Stimulated activated CD4-positive, alpha-beta T cell treated with anti-CD3 and anti-CD28 coated beads, Interleukin-1b, Interleukin-23, amount 100 ng/mL, for 48 hours (primary cell): ENCODE results near the gene BCL2.
A peak's percentile ranks its signal among the peaks of the same experiment; 100 is the strongest.

ENCODE experiments used
- DNase-seq: peaks from one replicate; pipeline ENCODE4 v3.0.0-alpha.2; 2020

The BCL2 gene

GRCh38 chr18:63135101-63135500 lies 184.5 kb downstream of the BCL2 start:
- no peak for DNase-seq

GRCh38 chr18:63132819-63133200 lies 186.8 kb downstream of the BCL2 start:
- DNase-seq = no peak

DNA sequence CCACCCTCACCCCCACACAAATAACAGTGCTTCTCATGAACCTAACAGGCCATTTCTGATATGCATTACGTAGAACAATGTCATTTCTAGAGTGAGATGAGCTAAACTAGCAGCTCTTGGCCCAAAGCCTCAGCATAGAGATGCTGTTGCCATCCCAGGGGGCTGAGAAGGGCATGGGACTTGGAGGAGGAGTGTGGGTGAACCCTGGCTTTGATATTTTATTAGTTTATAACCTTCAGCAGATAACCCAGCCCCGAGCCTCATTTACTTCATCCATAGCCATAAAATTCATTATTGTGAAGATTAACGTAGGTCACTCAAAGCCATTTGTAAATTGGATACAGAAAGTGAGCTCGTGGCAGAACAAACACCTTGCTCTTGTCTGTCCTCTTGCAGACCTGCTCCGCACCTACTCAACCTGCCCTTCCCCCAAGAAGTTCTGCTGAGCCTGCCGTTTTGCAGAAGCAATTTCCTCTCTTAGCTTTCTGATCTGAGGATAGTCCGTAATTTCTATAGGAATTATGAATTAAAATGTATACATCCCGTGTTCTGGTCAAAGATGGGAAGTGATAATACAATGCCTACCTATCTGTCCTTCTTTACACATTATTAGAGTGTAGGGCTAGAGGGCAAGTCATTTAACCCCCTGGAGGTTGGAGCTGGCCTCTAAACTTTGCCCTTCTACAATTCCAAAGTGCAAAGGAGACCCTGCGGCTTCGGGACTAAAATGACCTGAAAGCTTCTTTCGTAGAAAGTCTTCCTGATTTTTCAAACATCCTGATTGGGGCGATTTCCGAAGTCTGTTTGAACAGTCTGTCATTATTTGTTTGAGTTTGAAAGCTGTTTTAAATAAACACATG lies 187.4 kb downstream of the BCL2 start:
- no peak for DNase-seq

DNA sequence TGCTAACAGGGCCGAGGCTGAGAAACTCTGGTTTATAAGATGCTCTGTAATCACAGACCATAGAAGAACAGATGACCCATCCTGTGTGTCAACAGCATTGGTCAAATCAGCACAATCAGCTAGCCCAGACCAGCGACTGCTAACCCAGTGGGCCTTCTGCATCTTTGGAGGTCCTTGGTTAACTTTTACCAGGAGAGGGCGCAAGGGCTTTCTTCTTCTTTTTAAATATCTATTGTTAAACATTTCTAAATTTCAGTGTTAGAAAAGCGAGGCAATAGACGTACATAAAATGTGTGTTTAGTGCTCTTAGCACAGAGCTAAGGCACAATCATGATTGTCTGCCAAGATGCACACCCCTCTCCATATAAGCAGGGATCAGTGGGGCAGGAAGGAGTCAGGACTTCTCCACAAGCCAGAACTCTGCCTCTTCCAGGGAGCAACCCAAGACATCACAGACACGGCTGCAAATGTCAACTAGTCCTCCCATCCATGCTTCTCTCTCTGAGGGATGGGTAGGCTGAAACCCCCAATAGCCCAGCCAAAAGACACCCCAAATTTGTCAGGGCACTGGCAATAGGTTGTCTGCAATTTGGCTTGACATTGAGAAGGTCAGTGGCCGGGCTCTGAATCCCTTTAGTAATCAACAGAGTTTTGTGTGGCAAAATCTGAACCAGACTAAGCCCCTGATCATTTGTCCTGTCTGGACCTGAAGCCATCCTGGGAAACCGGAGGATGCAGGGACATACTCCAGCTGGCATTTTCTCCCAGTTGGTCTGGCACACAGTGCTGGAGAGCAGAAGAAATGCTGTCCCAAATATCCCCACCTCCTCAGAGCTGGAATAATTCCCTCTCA lies 188.2 kb downstream of the BCL2 start:
- peak; percentile 33 for DNase-seq

DNA sequence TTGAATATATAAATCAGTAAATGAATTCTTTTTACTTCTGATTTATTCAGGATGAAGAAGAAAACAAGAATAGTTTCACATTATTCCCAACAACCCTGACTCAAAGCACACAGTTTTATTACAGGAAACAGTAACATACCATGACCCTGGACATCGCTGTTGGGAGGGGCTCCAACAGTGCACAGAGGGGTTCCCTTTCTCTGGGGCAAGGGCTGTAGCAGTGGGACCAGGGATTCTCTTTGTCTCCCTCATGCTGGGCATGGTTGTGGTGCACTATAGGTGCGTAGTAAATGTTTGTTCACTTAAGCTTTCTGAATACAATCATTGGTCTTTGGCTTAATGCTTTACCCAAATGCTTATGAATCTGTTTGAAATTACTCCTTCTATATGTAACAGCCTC lies 189.4 kb downstream of the BCL2 start:
- DNase-seq = no peak

DNA sequence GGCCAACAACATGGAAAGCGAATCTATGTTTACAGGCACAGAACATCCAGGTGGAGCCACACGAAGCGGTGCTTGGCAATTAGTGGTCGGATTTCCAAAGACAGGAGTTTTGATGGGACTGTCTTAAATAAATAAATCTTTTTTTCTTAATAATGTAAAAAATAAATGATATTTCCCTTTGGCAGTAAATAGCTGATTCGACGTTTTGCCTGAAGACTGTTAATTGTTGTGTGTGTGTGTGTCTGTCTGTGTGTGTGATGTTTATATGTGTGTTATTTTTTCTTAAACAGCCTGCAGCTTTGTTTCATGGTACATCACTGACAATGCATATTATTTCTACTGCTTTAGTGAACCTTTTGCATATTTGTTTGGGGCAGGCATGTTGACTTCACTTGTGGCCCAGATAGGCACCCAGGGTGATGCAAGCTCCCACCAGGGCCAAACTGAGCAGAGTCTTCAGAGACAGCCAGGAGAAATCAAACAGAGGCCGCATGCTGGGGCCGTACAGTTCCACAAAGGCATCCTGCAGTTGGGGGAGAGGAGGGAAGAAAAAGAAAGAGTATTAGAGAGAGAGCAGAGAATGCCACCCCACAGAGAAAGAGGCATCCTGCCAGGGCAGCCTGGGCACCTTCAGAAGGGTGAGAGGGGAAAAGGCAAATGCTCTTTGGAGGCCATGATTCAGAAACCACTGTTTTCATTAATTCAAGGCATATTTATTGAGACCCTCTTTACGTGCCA lies 191.2 kb downstream of the BCL2 start:
- no peak for DNase-seq

GRCh38 chr18:63126134-63127069 lies 193.2 kb downstream of the BCL2 start:
- DNase-seq = no peak

DNA sequence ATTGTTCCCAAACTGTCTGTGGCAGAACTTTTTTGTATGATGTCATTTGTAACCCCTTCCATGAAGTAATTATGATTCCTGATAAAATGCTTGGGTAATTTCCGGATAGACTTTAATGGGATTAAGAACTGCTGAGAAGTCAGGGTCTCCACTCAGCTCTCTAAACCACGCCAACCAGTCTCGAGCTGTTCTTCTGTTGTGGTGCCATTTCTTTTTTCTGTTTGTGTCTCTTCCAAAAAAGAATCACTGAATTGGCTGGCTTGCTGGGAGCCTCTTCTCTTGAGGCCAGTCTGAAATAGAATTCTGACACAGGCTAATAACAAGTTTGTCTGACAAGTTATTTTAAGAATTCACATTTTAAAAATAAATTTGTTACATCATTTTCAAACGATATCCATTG lies 198.9 kb downstream of the BCL2 start:
- no peak for DNase-seq

DNA sequence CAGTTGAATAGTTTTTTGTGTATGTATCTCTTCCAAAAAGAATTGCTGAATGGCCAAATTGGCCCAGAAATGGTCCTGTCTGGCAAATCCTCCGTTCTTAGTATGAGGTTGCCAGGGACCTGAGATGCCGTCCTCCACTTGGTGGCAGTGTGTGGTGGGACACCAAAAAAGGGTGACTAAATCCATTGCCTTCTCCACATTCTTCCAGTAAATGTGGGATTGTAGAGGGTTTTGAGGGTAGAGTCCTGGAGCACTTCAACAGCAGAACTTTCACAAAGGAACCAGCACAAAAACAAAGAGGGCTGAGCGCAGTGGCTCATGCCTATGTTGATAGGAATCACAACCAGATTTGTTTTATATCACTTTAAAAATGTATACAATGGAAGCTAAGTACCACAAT lies 199.9 kb downstream of the BCL2 start:
- no peak for DNase-seq

DNA sequence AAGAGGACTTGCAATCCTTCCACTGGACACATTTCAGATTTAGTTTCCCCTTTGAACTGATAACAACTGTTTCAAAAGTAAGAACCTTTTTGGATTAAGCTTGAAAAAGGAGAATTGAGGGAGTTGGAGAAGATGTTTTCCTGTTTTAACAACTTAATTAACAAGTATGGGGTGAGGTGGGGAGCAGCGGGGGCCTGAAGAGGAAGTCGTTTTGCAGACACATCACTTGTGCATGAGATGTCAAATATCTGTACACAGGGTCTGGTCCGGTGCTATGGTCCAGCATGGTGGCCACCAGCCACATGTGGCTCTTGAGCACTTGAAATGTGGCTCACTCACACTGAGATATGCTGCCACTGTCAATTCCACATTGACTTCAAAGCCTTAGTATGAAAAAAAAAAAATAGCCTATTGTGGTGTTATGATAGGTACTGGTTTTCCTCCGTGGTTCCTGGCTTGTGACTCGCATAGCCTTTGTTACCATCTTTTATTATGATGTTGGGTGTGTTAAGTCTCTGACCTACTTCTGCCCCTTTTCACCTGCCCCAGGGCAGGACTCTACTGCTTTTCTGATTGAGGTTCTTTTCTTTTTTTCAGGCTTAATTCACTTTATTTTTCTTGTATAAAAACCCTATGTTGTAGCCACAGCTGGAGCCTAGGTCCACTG lies 205.5 kb downstream of the BCL2 start:
- no peak for DNase-seq

- no peak for DNase-seq
Observed at GRCh38 chr18:63112706-63113105, 206.9 kb downstream of the BCL2 start.

GRCh38 chr18:63111671-63112402 lies 207.7 kb downstream of the BCL2 start:
- DNase-seq = no peak

GRCh38 chr18:63109802-63110201 lies 209.8 kb downstream of the BCL2 start:
- no peak for DNase-seq

DNA sequence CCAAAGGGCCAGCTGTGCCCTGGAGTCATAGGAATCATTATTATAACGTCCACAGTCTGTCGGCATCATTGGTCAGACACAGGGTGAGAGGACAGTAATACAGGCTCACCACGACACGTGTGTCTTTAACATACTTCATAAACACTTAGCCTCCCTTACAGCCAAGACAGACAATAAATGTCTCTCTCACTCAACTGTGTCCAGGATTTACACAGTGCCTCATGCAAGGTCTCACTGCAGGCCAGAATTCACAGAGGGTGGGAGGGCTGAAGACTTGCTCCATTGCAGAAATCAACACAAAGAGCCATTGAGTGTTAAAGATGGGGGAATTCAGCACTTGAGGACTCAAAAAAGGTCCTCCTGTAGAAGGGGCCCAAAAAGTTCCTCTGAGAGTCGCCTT lies 210.5 kb downstream of the BCL2 start:
- DNase-seq = no peak

GRCh38 chr18:63107931-63108330 lies 211.6 kb downstream of the BCL2 start:
- no peak for DNase-seq

DNA sequence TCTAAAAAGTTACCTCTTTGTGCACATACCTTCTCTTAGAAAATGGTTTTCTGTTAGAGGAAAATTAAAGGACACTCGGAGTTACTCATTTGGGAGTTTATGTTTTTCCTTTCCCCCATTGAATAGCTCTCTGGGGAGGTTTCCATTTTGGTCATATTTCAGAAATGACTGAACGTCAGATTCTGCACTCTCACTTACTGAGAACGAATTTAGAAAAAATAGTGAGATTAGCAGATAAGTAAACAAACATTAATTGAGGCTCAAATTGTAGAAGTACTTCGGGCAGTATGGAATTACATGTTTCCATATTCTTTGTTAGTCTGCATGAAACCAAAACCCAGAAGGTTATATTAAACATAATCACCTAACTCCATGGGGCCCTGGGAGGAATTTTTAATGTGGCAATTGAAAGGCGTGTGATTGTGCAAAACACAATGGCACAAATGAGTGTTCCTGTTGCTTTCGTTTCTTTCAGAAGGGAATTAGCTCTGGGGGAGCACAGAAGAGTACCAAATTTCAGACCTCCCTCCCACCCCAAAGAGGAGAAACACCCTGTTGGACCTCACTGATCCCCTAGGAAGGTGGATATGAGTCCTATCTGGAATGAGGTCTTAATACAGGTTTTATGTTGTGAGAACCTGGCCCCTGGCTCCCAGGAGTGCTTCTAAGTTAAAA lies 212.3 kb downstream of the BCL2 start:
- no peak for DNase-seq

DNA sequence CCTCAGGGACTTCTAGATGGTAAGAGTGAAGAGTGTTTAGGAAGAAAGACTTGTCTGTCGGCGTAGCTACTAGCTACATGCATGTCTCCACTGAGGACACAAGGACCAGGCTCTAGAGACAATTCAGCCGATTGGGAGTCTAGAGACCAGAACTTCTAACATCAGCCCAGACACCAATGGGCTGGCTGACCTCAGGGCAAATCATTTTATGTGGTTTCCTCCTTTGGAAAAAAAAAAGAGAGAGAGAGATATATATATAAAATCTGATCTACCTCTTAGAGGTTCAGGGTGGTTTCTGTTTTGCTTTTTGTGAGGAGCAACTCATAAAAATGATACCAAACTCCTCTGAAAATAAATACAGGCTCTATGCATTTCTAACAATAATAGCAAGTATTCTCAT lies 212.8 kb downstream of the BCL2 start:
- no peak for DNase-seq

DNA sequence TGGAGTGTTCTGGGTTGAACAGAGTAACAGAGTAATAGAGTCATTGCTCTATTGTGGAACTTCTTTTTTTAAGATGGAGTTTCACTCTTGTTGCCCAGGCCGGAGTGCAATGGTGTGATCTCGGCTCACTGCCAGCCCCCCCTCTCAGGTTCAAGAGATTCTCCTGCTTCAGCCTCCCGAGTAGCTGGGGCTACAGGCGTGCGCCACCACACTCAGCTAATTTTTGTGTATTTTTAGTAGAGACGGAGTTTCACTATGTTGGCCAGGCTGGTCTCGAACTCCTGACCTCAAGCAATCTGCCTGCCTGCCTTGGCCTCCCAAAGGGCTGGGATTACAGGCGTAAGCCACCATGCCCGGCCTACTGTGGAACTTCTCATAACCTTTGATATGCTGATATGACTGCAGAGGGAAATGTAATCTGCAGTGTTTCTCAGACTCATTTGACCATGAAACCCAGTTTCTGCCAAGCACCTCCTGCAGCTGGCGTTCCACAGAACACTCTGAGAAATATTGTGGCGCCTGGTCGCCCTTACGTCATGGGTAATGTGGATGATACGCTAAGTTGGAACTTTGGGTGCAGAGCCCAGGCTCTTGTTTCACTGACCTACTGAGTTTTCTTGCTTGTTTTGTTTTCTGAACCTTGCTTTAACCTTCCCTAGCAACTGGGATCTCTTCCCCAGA lies 213.8 kb downstream of the BCL2 start:
- DNase-seq = peak; percentile 13

- no peak for DNase-seq
Observed at GRCh38 chr18:63104868-63105267, 214.7 kb downstream of the BCL2 start.
